GM21423 (cell line): ENCODE measurements around the gene PPIP5K1.
"Not testable (repeated sequence)": the region's sequence is repeated elsewhere in the genome, so short reads cannot be mapped to it uniquely, and the experiment has no call there.

Source experiments
- ATAC-seq: cut with Tn5 transposase; IDR thresholded peaks from one replicate; pipeline ENCODE4 v1.9.1; 2021; ENCODE audit warnings: mild to moderate bottlenecking, moderate library complexity; ENCODE audit not compliant: unreplicated experiment

Gene PPIP5K1

GRCh38 chr15:43589778-43590466 lies at the start of gene PPIP5K1:
Gene PPIP5K1, minus strand, starts transcription at chr15:43590208. Its CDS starts 5,704 bp downstream, at chr15:43584504.
- peak; percentile 98 for ATAC-seq

- ATAC-seq: peak; percentile 72
These were observed 48.6 kb upstream of the PPIP5K1 start for GRCh38 chr15:43638464-43639204.

GRCh38 chr15:43626937-43627336 lies 36.9 kb upstream of the PPIP5K1 start:
- not testable (repeated sequence) for ATAC-seq

GRCh38 chr15:43625106-43625505 lies 35.1 kb upstream of the PPIP5K1 start:
- ATAC-seq: no peak

GRCh38 chr15:43622068-43622799 lies 32.2 kb upstream of the PPIP5K1 start:
- not testable (repeated sequence) for ATAC-seq

GRCh38 chr15:43618700-43619099 lies 28.7 kb upstream of the PPIP5K1 start, which contains the start of gene STRC:
Gene STRC, minus strand, starts transcription at chr15:43618800. Its CDS starts 78 bp downstream, at chr15:43618722.
- ATAC-seq: not testable (repeated sequence)

GRCh38 chr15:43617750-43618149 lies 27.7 kb upstream of the PPIP5K1 start:
- not testable (repeated sequence) for ATAC-seq

GRCh38 chr15:43602233-43602632 lies 12.2 kb upstream of the PPIP5K1 start:
- ATAC-seq: not testable (repeated sequence)

- ATAC-seq: not testable (repeated sequence)
These were observed 10.2 kb upstream of the PPIP5K1 start for GRCh38 chr15:43600200-43600599.

- not testable (repeated sequence) for ATAC-seq
These were observed 9.1 kb upstream of the PPIP5K1 start for GRCh38 chr15:43599131-43599530.

GRCh38 chr15:43593328-43594190 lies 3.6 kb upstream of the PPIP5K1 start, which contains the start of gene CKMT1B:
Gene CKMT1B, plus strand, starts transcription at chr15:43594027. Its CDS starts 192 bp downstream, at chr15:43594219.
- ATAC-seq: not testable (repeated sequence)

- ATAC-seq: not testable (repeated sequence)
These were observed 2.8 kb upstream of the PPIP5K1 start for GRCh38 chr15:43592841-43593240.

GRCh38 chr15:43574607-43575006 lies 15.4 kb downstream of the PPIP5K1 start:
- ATAC-seq: not testable (repeated sequence)

- ATAC-seq: not testable (repeated sequence)
These were observed 23.4 kb downstream of the PPIP5K1 start for GRCh38 chr15:43566615-43567014.

- not testable (repeated sequence) for ATAC-seq
These were observed 26.2 kb downstream of the PPIP5K1 start for GRCh38 chr15:43563793-43564192.

GRCh38 chr15:43562753-43563152 lies 27.3 kb downstream of the PPIP5K1 start:
- not testable (repeated sequence) for ATAC-seq

GRCh38 chr15:43552986-43553385 lies 37.0 kb downstream of the PPIP5K1 start:
- ATAC-seq: no peak

GRCh38 chr15:43552256-43552655 lies 37.8 kb downstream of the PPIP5K1 start:
- no peak for ATAC-seq

GRCh38 chr15:43550527-43551363 lies 39.3 kb downstream of the PPIP5K1 start:
- no peak for ATAC-seq
